HG03103 (cell line): ENCODE results near the gene ZFYVE19.

Source experiments
- ATAC-seq: cut with Tn5 transposase; IDR thresholded peaks from one replicate; pipeline ENCODE4 v1.9.1; 2021; ENCODE audit warnings: low read depth; ENCODE audit not compliant: unreplicated experiment

Gene ZFYVE19

GRCh38 chr15:40807028-40807887 is at the start of gene ZFYVE19, which contains the start of gene DNAJC17:
Gene ZFYVE19, plus strand, starts transcription at chr15:40807089. Its CDS starts 501 bp downstream, at chr15:40807590.
Gene DNAJC17, minus strand, starts transcription at chr15:40807473. Its CDS starts 27 bp downstream, at chr15:40807446.
- ATAC-seq: peak; percentile 94

GRCh38 chr15:40759961-40760360 is 46.9 kb upstream of the ZFYVE19 start:
- no peak for ATAC-seq

- no peak for ATAC-seq
Measured at GRCh38 chr15:40762919-40763800, 43.7 kb upstream of the ZFYVE19 start.

GRCh38 chr15:40763801-40764628 is 42.9 kb upstream of the ZFYVE19 start, which contains the start of gene GCHFR:
Gene GCHFR, plus strand, starts transcription at chr15:40764068. Its CDS starts 113 bp downstream, at chr15:40764181.
- no peak for ATAC-seq

GRCh38 chr15:40764629-40765103 is 42.2 kb upstream of the ZFYVE19 start:
- ATAC-seq: no peak

GRCh38 chr15:40766194-40766815 is 40.6 kb upstream of the ZFYVE19 start:
- no peak for ATAC-seq

- ATAC-seq: no peak
Measured at GRCh38 chr15:40766906-40767837, 39.7 kb upstream of the ZFYVE19 start.

GRCh38 chr15:40767838-40768500 is 38.9 kb upstream of the ZFYVE19 start:
- ATAC-seq: no peak

GRCh38 chr15:40768521-40769273 is 38.2 kb upstream of the ZFYVE19 start:
- ATAC-seq: no peak

- peak; percentile 38 for ATAC-seq
Measured at GRCh38 chr15:40769274-40770146, 37.4 kb upstream of the ZFYVE19 start, which contains the start of gene C15orf62. Gene C15orf62, plus strand, starts transcription at chr15:40769980. Its CDS starts 516 bp downstream, at chr15:40770496.

- no peak for ATAC-seq
Measured at GRCh38 chr15:40770147-40770721, 36.7 kb upstream of the ZFYVE19 start.

- ATAC-seq: no peak
Measured at GRCh38 chr15:40771242-40771641, 35.6 kb upstream of the ZFYVE19 start.

- ATAC-seq: no peak
Measured at GRCh38 chr15:40772014-40772413, 34.9 kb upstream of the ZFYVE19 start.

- ATAC-seq: no peak
Measured at GRCh38 chr15:40773496-40773895, 33.4 kb upstream of the ZFYVE19 start.

- ATAC-seq: no peak
Measured at GRCh38 chr15:40773902-40774301, 33.0 kb upstream of the ZFYVE19 start.

- ATAC-seq: no peak
Measured at GRCh38 chr15:40775007-40775406, 31.9 kb upstream of the ZFYVE19 start.
